ENCODE measurements around the gene SCN9A.

- TF ChIP-seq CTCF (IDR thresholded peaks at IDR 0.05; ENCODE audit: low read length) (no peak), EZH2 (IDR thresholded peaks at IDR 0.05; ENCODE audit: borderline replicate concordance, low read length) (no peak)
Observed at GRCh38 chr2:166242309-166242708, 133.4 kb downstream of the SCN9A start.
